Choroid plexus epithelial cell (primary cell): ENCODE measurements around the gene URM1.
"Not testable (repeated sequence)": the region's sequence is repeated elsewhere in the genome, so short reads cannot be mapped to it uniquely, and the experiment has no call there.

ENCODE experiments used
- DNase-seq: peaks from one replicate; pipeline ENCODE4 v3.0.0-alpha.2; 2010; ENCODE audit warnings: low read depth
- H3K4me3 ChIP-seq: 2 replicates; pipeline ENCODE4 v1.5.1; 2011; ENCODE audit warnings: low read depth, mild to moderate bottlenecking, control low read depth, low read length, moderate library complexity
- TF ChIP-seq, protein P1 (sequence below): conservative IDR thresholded peaks from 2 replicates; pipeline ENCODE4 v1.5.1; 2011; ENCODE audit warnings: low read depth, mild to moderate bottlenecking, control low read depth, inconsistent platforms, low read length, moderate library complexity

Gene URM1

DNA sequence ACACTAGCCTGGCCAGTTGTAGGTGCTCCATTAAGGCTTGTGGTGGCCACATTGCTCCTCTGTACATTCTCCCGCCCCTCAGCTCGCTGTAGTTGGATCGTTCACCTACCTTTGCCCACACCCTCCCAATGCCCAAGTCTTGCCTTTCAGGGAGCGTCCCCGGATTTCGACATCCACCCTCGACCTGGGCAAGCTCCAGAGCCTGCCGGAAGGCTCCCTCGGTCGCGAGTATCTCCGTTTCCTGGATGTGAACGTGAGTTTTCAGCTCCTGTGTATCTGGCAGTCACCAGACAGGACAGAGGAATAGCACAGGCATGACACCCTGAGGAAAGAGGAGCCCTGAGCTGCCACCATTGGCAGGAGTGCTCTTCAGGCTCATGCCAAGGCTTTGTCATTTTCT is 45.5 kb upstream of the URM1 start:
- H3K4me3 ChIP-seq = no peak overlapping the region
- TF ChIP-seq, protein P1, sequence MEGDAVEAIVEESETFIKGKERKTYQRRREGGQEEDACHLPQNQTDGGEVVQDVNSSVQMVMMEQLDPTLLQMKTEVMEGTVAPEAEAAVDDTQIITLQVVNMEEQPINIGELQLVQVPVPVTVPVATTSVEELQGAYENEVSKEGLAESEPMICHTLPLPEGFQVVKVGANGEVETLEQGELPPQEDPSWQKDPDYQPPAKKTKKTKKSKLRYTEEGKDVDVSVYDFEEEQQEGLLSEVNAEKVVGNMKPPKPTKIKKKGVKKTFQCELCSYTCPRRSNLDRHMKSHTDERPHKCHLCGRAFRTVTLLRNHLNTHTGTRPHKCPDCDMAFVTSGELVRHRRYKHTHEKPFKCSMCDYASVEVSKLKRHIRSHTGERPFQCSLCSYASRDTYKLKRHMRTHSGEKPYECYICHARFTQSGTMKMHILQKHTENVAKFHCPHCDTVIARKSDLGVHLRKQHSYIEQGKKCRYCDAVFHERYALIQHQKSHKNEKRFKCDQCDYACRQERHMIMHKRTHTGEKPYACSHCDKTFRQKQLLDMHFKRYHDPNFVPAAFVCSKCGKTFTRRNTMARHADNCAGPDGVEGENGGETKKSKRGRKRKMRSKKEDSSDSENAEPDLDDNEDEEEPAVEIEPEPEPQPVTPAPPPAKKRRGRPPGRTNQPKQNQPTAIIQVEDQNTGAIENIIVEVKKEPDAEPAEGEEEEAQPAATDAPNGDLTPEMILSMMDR = no peak
- no peak for DNase-seq

DNA sequence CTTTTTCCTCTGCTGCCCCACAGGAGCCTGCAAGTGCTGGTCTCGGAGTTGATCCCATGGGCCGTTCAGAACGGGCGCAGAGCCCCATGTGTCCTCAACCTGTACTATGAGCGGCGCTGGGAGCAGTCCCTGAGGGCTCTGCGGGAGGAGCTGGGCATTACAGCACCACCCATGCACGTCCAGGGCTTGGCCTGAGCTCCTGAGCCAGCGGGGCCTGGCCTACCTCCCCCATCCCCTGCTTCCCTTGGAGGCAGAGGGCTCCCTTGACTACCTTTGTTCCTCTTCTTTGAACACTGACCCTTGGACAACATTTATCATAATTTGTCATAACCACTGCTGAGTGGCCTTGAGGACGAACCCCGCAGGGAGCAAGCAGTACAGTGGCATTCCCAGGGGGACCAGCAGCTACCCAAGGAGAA is 37.7 kb upstream of the URM1 start:
- no peak overlapping the region for H3K4me3 ChIP-seq
- TF ChIP-seq, protein P1 = no peak
- no peak for DNase-seq

DNA sequence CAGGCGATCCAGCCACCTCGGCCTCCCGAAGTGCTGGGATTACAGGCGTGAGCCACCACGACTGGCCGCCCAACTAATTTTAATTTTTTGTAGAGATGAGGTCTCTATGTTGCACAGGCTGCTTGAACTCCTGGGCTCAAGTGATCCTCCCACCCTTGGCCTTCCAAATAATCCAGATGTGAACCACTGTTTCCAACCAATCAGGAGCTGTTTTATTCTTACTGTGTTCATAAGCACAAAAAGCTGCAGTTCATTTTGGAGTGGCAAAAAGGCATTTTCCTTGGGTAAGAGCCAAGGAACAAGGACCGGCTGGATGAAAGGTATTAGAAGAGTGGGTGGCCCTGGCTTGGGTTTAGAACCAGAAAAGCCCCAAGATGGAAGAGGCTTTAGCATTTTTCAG is 36.0 kb upstream of the URM1 start:
- no peak overlapping the region for H3K4me3 ChIP-seq
- TF ChIP-seq, protein P1 = no peak
- no peak for DNase-seq

DNA sequence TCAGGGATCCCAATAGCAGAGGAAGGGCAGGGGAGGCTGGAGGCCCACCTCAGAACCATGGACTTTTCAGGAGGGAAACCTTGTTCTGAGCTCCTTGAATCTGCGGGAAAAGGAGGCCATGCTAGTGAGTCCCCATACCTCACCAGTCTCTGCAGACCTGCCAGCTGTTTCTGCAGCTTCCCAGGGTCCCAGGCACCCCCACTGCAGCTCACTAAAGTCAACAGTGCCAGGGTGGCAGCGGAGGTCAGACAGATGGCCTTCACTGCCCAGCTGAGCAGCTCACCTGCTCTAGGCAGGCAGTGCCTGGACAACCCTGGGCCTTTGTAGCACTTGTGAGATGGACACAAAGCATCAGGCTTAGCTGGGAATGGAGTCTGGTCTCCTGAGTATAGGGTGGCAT is 35.3 kb upstream of the URM1 start:
- DNase-seq = no peak
- no peak overlapping the region for H3K4me3 ChIP-seq
- TF ChIP-seq, protein P1 = no peak

DNA sequence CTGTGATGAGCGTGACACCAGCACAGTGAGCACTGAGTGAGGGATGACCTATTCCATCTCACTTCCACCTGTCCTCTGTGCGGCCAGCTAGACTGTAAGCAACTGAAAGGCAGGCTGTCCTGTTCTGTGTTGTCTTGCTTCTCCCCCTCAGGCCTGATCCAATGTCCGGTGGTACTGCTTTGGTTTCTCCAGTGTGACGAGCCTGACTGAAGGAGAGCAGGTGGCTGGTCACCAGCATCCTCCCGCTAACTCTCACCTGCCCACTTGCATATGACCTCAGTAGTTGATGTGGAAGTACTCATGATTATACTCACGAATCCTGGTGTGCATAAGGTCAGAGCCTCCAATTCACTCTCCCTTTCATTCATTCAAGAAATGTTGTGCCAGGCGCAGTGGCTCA is 33.2 kb upstream of the URM1 start:
- no peak for DNase-seq
- H3K4me3 ChIP-seq = no peak overlapping the region
- TF ChIP-seq, protein P1 = no peak

DNA sequence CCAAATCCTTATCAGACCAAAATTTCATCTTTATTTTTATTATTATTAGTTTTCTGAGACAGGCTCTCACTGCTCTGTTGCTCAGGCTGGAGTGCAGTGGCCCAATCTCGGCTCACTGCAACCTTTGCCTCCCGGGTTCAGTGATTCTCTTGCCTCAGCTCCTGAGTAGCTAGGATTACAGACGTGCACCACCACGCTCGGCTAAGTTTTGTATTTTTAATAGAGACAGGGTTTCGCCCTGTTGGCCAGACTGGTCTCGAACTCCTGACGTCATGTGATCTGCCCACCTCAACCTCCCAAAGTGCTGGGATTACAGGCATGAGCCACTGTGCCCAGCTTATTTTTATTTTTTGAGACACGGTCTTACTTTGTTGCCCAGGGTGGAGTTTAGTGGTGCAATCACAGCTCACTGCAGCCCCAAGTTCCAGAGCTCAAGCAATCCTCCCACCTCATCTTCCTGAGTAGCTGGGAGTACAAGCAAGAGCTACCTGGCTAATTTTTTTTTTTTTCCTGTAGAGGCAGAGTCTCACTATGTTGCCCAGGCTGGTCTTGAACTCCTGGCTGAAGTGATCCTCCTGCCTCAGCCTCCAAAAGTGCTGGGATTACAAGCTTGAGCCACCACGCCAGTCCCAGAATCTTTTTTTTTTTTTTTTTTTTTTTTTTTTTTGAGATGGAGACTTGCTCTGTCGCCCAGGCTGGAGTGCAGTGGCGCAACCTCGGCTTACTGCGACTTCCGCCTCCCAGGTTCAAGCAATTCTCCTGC is 32.1 kb upstream of the URM1 start:
- not testable (repeated sequence) for H3K4me3 ChIP-seq, DNase-seq

DNA sequence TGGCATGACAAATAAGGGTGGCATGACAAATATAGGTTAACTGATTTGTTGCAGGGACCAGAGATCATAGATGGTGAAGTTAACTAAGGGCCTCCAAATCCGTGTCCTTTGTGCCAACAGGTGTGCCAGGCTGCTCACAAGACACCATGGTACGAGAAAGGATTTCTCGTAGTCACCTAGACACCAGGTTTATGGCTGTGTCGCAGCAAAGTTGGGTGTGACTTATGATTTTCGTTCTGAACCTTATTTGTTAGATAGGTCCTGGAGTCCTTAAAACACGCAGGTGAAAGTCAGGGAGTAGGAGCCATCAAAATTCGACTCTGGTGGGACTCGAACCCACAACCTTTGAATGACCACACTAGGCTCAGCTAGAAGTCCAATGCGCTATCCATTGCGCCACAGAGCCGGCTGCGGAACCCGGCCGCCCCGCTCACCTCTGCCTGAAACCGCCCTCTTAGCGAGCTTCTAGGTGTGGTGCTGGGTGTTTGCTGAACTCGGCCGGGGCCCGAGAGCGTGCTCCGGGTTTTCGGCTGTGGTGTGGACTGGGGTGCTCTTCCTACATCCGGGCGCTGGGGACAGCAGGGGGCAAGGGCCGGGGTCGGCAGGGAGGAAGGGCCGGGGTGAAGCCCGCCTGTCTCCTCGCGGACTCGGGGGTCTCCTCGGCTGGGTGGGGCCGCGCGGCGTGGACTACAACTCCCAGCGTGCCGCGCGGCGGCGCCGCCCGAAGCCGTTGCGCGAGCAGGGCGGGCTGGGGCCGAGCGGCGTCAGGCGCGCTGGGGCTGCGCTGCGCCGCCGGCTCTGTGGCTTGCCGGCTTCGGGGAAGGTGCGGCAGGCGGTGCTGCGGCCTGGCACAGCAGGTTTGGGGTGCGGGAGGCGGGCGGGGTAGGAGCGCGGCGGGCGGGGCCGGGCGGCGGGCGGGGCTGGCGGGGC is 31.1 kb upstream of the URM1 start, which contains the start of gene SLC27A4:
Gene SLC27A4 (plus strand): TSS at position 767 of the 930 bp plus-strand sequence. CDS start 2,606 bp downstream, outside the sequence.
- peak within 1 kb of the TSS; percentile 71 for H3K4me3 ChIP-seq
- DNase-seq = peak; percentile 75
- TF ChIP-seq, protein P1 = no peak
